Measurements from ENCODE around the gene DGCR2.

DNA sequence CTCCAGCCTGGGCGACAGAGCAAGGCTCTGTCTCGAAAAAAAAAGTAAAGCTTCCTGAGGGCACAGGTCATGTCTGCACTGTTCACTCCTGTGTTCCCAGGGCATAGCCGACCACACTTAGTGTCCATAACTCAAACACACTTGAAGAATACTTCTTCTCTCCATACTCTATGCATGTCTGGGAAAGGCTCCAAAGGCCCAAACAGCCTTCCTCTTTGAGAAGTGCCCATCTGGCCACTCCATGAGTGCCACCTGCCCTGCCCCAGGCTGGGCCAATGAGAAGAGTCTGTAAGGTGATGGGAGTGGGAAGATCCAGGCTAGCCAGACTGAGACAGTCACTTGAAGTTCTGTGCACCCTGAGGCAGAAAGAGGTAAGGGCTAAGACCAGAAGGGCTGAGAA, 24.7 kb downstream of the DGCR2 start:
- TF ChIP-seq CEBPB (IDR thresholded peaks at IDR 0.05): no peak
- no peak for TF ChIP-seq RAD21 (IDR thresholded peaks at IDR 0.05; ENCODE audit: low read depth)
- no peak for TF ChIP-seq TAF1 (IDR thresholded peaks at IDR 0.05; ENCODE audit: low read depth)
- no peak for TF ChIP-seq EP300 (IDR thresholded peaks at IDR 0.05; ENCODE audit: borderline replicate concordance)
- TF ChIP-seq, protein P1, sequence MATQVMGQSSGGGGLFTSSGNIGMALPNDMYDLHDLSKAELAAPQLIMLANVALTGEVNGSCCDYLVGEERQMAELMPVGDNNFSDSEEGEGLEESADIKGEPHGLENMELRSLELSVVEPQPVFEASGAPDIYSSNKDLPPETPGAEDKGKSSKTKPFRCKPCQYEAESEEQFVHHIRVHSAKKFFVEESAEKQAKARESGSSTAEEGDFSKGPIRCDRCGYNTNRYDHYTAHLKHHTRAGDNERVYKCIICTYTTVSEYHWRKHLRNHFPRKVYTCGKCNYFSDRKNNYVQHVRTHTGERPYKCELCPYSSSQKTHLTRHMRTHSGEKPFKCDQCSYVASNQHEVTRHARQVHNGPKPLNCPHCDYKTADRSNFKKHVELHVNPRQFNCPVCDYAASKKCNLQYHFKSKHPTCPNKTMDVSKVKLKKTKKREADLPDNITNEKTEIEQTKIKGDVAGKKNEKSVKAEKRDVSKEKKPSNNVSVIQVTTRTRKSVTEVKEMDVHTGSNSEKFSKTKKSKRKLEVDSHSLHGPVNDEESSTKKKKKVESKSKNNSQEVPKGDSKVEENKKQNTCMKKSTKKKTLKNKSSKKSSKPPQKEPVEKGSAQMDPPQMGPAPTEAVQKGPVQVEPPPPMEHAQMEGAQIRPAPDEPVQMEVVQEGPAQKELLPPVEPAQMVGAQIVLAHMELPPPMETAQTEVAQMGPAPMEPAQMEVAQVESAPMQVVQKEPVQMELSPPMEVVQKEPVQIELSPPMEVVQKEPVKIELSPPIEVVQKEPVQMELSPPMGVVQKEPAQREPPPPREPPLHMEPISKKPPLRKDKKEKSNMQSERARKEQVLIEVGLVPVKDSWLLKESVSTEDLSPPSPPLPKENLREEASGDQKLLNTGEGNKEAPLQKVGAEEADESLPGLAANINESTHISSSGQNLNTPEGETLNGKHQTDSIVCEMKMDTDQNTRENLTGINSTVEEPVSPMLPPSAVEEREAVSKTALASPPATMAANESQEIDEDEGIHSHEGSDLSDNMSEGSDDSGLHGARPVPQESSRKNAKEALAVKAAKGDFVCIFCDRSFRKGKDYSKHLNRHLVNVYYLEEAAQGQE (IDR thresholded peaks at IDR 0.05; ENCODE audit: low read depth): no peak
- no peak for TF ChIP-seq NFIC (IDR thresholded peaks at IDR 0.05)
- TF ChIP-seq TEAD4 (IDR thresholded peaks at IDR 0.05): no peak
- no peak for TF ChIP-seq YY1 (IDR thresholded peaks at IDR 0.05; ENCODE audit: low read depth)
- no peak for TF ChIP-seq FOXM1 (IDR thresholded peaks at IDR 0.05; ENCODE audit: borderline replicate concordance, low read depth)
- TF ChIP-seq, protein P2, sequence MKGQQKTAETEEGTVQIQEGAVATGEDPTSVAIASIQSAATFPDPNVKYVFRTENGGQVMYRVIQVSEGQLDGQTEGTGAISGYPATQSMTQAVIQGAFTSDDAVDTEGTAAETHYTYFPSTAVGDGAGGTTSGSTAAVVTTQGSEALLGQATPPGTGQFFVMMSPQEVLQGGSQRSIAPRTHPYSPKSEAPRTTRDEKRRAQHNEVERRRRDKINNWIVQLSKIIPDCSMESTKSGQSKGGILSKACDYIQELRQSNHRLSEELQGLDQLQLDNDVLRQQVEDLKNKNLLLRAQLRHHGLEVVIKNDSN (IDR thresholded peaks at IDR 0.05): no peak
- TF ChIP-seq ZBTB7A (IDR thresholded peaks at IDR 0.05; ENCODE audit: low read depth): no peak
- no peak for TF ChIP-seq TCF12 (IDR thresholded peaks at IDR 0.05; ENCODE audit: low read depth)
- TF ChIP-seq EGR1 (IDR thresholded peaks at IDR 0.05): no peak
- TF ChIP-seq CREB1 (IDR thresholded peaks at IDR 0.05; ENCODE audit: low read depth): no peak
